GM23338 (cell line): Measurements from ENCODE around the gene SOD1. TPM values are rescaled to one million over a fixed set of nuclear protein-coding genes. Genes with fewer than 3 reads are reported as not detected.
A peak's percentile ranks its signal among the peaks of the same experiment; 100 is the strongest.

Source experiments
- ATAC-seq: fragments of 200-7000 bp; cut with Tn5 transposase; 3 replicates; pipeline ENCODE4 v1.9.1; 2020
- DNase-seq: peaks from one replicate; pipeline ENCODE4 v3.0.0-alpha.2; 2015; ENCODE audit warnings: low spot score
- H2AFZ ChIP-seq: fragments of 200-600 bp; sonication (generic); 2 replicates; pipeline ENCODE4 v1.8.0; 2016; ENCODE audit warnings: antibody characterized with exemption, mild to moderate bottlenecking, moderate library complexity
- H3F3A ChIP-seq: fragments of 200-600 bp; sonication (generic); replicated peaks from 2 replicates; pipeline ENCODE4 v1.8.0; 2017; ENCODE audit warnings: antibody characterized with exemption, mixed run types, low read depth
- H3K27ac ChIP-seq: fragments of 200-600 bp; sonication (generic); 2 replicates; pipeline ENCODE4 v1.6.1; 2016; ENCODE audit warnings: low read depth
- H3K27me3 ChIP-seq: fragments of 200-600 bp; sonication (generic); 2 replicates; pipeline ENCODE4 v1.8.0; 2016; ENCODE audit warnings: mild to moderate bottlenecking, mixed run types, moderate library complexity; ENCODE audit not compliant: insufficient read depth
- H3K36me3 ChIP-seq: fragments of 200-600 bp; sonication (generic); 2 replicates; pipeline ENCODE4 v1.8.0; 2016; ENCODE audit warnings: mild to moderate bottlenecking; ENCODE audit not compliant: insufficient read depth
- H3K4me1 ChIP-seq: fragments of 200-600 bp; sonication (generic); 2 replicates; pipeline ENCODE4 v1.8.0; 2016; ENCODE audit warnings: mild to moderate bottlenecking, moderate library complexity; ENCODE audit not compliant: insufficient read depth
- H3K4me2 ChIP-seq: fragments of 200-600 bp; sonication (generic); 2 replicates; pipeline ENCODE4 v1.7.1; 2017; ENCODE audit warnings: mixed run types
- H3K4me3 ChIP-seq: fragments of 200-600 bp; sonication (generic); 2 replicates; pipeline ENCODE4 v1.6.1; 2016; ENCODE audit warnings: mixed run types
- H3K79me2 ChIP-seq: fragments of 200-600 bp; sonication (generic); replicated peaks from 2 replicates; pipeline ENCODE4 v1.8.0; 2017; ENCODE audit warnings: mild to moderate bottlenecking; ENCODE audit not compliant: insufficient read depth
- H3K9me2 ChIP-seq: fragments of 200-600 bp; sonication (generic); 2 replicates; pipeline ENCODE4 v1.8.0; 2017; ENCODE audit not compliant: insufficient read depth
- H4K20me1 ChIP-seq: fragments of 200-600 bp; sonication (generic); replicated peaks from 2 replicates; pipeline ENCODE4 v1.8.0; 2017; ENCODE audit warnings: mild to moderate bottlenecking; ENCODE audit not compliant: insufficient read depth
- H3K27ac Mint-ChIP-seq: 2 replicates; pipeline ENCODE4 v1.8.0; 2020; ENCODE audit warnings: inconsistent platforms, mild to moderate bottlenecking, moderate library complexity, mixed read lengths
- H3K27me3 Mint-ChIP-seq: 3 replicates; pipeline ENCODE4 v1.8.0; 2022; ENCODE audit warnings: low read depth, mild to moderate bottlenecking, moderate library complexity, mixed read lengths, inconsistent platforms; ENCODE audit not compliant: insufficient read depth, poor library complexity
- H3K36me3 Mint-ChIP-seq: 3 replicates; pipeline ENCODE4 v1.8.0; 2021; ENCODE audit warnings: low read depth, mild to moderate bottlenecking, inconsistent platforms, moderate library complexity, mixed read lengths
- H3K4me1 Mint-ChIP-seq: 3 replicates; pipeline ENCODE4 v1.8.0; 2020; ENCODE audit warnings: mild to moderate bottlenecking, inconsistent platforms, mixed read lengths
- H3K4me3 Mint-ChIP-seq: 3 replicates; pipeline ENCODE4 v1.8.0; 2021; ENCODE audit warnings: moderate library complexity, mild to moderate bottlenecking, inconsistent platforms, mixed read lengths
- H3K9me3 Mint-ChIP-seq: 3 replicates; pipeline ENCODE4 v1.8.0; 2020; ENCODE audit warnings: moderate library complexity, mild to moderate bottlenecking, inconsistent platforms, mixed read lengths
- CREB1 ChIP-seq: fragments of 250-450 bp; sonication (Bioruptor Pico); IDR thresholded peaks from 2 replicates; pipeline ENCODE4 v1.5.0; 2020; ENCODE audit warnings: low read depth, mild to moderate bottlenecking, moderate library complexity
- EZH2 ChIP-seq: fragments of 200-600 bp; sonication (generic); IDR thresholded peaks from one replicate; pipeline ENCODE4 v1.8.0; 2017; ENCODE audit warnings: antibody characterized with exemption, mild to moderate bottlenecking, low read depth; ENCODE audit not compliant: unreplicated experiment
- EZH2phosphoT487 ChIP-seq: fragments of 200-600 bp; sonication (generic); IDR thresholded peaks from one replicate; pipeline ENCODE4 v1.8.1; 2018; ENCODE audit warnings: antibody characterized with exemption; ENCODE audit not compliant: unreplicated experiment
- JUNB ChIP-seq: IDR thresholded peaks from one replicate; pipeline ENCODE4 v1.6.1; 2016; ENCODE audit warnings: antibody characterized with exemption; ENCODE audit not compliant: unreplicated experiment
- NANOG ChIP-seq: IDR thresholded peaks from 2 replicates; pipeline ENCODE4 v1.6.1; 2016; ENCODE audit warnings: antibody characterized with exemption, borderline replicate concordance
- POLR2AphosphoS5 ChIP-seq: IDR thresholded peaks from 2 replicates; pipeline ENCODE4 v1.6.1; 2016; ENCODE audit warnings: antibody characterized with exemption, low read depth
- REST ChIP-seq: IDR thresholded peaks from one replicate; pipeline ENCODE4 v1.6.1; 2018; ENCODE audit warnings: antibody characterized with exemption; ENCODE audit not compliant: unreplicated experiment
- STAT1 ChIP-seq: IDR thresholded peaks from one replicate; pipeline ENCODE4 v1.6.1; 2016; ENCODE audit warnings: antibody characterized with exemption; ENCODE audit not compliant: unreplicated experiment
- ZNF114 ChIP-seq: fragments of 250-450 bp; sonication (Bioruptor Pico); IDR thresholded peaks from 2 replicates; pipeline ENCODE4 v1.5.0; 2020; ENCODE audit warnings: mild to moderate bottlenecking, moderate library complexity
- ZNF331 ChIP-seq: fragments of 250-450 bp; sonication (Bioruptor Pico); IDR thresholded peaks from 2 replicates; pipeline ENCODE4 v1.5.0; 2020; ENCODE audit warnings: low read depth, mild to moderate bottlenecking, moderate library complexity
- polyA plus RNA-seq: library from polyadenylated mRNA; unstranded; fragments of >200 nt; fragmentation: Nextera tagmentation; extraction: Ambion mirVana; gene quantifications from 2 replicates; pipeline ENCODE4 v1.2.1, GENCODE V29; 2016
- total RNA-seq: library from RNA; depleted of rRNA; stranded (reverse); fragments of >200 nt; shearing (Covaris generic); gene quantifications from 2 replicates; pipeline ENCODE4 v1.2.3, GENCODE V29; 2014
- TF ChIP-seq, protein P1 (sequence below), 2 experiments: fragments of 200-600 bp in 1 of 2; sonication (generic) in 1 of 2; conservative IDR thresholded peaks; 2 replicates each; pipeline versions ENCODE4 v1.5.1 to v1.6.1; 2016 to 2017; ENCODE audit warnings: antibody characterized with exemption in 2 of 2, low read depth in 2 of 2, mild to moderate bottlenecking in 2 of 2, moderate library complexity in 1 of 2
- TF ChIP-seq, protein P2 (sequence below): IDR thresholded peaks from 2 replicates; pipeline ENCODE4 v1.6.1; 2016; ENCODE audit warnings: antibody characterized with exemption
- TF ChIP-seq, protein P3 (sequence below): fragments of 250-450 bp; sonication (Bioruptor Pico); IDR thresholded peaks from 2 replicates; pipeline ENCODE4 v1.5.0; 2020; ENCODE audit warnings: mild to moderate bottlenecking, moderate library complexity

The SOD1 gene
- total and polyA plus RNA-seq, 2 experiments from 2014 or later, result 123 to 454 TPM

GRCh38 chr21:31714741-31715365 lies 55.4 kb downstream of the SOD1 start:
- H3K79me2 ChIP-seq, result peaks cover 100% of the 10 kb centered on the region
- no peak overlapping the region for H2AFZ ChIP-seq
- H3K4me1 Mint-ChIP-seq, result peaks cover 68% of the 10 kb centered on the region
- peak; percentile 52 for ATAC-seq
- H3K4me3 ChIP-seq, result no peak overlapping the region
- H3K4me2 ChIP-seq, result peak overlapping the region; percentile 10
- H3K27ac ChIP-seq, result peak overlapping the region; percentile 23
- peak overlapping the region; percentile 72 for H3K27ac Mint-ChIP-seq
- peaks cover 57% of the 10 kb centered on the region for H3K4me1 ChIP-seq
- H3F3A ChIP-seq, result no peaks in the 10 kb centered on the region
- DNase-seq, result peak; percentile 35
- H4K20me1 ChIP-seq, result peaks cover 50% of the 10 kb centered on the region
- no peaks in the 10 kb centered on the region for H3K27me3 ChIP-seq
- H3K27me3 Mint-ChIP-seq, result peaks cover 6% of the 10 kb centered on the region
- H3K4me3 Mint-ChIP-seq, result no peak overlapping the region
- TF ChIP-seq EZH2phosphoT487 (no peak), REST (no peak), EZH2 (no peak), ZNF114 (no peak), JUNB (no peak), ZNF331 (CRISPR knock-in tag) (no peak), STAT1 (no peak), NANOG (no peak), POLR2AphosphoS5 (no peak), CREB1 (CRISPR knock-in tag) (no peak)
- TF ChIP-seq, protein P1, sequence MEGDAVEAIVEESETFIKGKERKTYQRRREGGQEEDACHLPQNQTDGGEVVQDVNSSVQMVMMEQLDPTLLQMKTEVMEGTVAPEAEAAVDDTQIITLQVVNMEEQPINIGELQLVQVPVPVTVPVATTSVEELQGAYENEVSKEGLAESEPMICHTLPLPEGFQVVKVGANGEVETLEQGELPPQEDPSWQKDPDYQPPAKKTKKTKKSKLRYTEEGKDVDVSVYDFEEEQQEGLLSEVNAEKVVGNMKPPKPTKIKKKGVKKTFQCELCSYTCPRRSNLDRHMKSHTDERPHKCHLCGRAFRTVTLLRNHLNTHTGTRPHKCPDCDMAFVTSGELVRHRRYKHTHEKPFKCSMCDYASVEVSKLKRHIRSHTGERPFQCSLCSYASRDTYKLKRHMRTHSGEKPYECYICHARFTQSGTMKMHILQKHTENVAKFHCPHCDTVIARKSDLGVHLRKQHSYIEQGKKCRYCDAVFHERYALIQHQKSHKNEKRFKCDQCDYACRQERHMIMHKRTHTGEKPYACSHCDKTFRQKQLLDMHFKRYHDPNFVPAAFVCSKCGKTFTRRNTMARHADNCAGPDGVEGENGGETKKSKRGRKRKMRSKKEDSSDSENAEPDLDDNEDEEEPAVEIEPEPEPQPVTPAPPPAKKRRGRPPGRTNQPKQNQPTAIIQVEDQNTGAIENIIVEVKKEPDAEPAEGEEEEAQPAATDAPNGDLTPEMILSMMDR (conservative IDR thresholded peaks at IDR 0.05; ENCODE audit: low read depth in 2 of 2), result no peak
- TF ChIP-seq, protein P2, sequence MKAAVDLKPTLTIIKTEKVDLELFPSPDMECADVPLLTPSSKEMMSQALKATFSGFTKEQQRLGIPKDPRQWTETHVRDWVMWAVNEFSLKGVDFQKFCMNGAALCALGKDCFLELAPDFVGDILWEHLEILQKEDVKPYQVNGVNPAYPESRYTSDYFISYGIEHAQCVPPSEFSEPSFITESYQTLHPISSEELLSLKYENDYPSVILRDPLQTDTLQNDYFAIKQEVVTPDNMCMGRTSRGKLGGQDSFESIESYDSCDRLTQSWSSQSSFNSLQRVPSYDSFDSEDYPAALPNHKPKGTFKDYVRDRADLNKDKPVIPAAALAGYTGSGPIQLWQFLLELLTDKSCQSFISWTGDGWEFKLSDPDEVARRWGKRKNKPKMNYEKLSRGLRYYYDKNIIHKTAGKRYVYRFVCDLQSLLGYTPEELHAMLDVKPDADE, result no peak
- TF ChIP-seq, protein P3, sequence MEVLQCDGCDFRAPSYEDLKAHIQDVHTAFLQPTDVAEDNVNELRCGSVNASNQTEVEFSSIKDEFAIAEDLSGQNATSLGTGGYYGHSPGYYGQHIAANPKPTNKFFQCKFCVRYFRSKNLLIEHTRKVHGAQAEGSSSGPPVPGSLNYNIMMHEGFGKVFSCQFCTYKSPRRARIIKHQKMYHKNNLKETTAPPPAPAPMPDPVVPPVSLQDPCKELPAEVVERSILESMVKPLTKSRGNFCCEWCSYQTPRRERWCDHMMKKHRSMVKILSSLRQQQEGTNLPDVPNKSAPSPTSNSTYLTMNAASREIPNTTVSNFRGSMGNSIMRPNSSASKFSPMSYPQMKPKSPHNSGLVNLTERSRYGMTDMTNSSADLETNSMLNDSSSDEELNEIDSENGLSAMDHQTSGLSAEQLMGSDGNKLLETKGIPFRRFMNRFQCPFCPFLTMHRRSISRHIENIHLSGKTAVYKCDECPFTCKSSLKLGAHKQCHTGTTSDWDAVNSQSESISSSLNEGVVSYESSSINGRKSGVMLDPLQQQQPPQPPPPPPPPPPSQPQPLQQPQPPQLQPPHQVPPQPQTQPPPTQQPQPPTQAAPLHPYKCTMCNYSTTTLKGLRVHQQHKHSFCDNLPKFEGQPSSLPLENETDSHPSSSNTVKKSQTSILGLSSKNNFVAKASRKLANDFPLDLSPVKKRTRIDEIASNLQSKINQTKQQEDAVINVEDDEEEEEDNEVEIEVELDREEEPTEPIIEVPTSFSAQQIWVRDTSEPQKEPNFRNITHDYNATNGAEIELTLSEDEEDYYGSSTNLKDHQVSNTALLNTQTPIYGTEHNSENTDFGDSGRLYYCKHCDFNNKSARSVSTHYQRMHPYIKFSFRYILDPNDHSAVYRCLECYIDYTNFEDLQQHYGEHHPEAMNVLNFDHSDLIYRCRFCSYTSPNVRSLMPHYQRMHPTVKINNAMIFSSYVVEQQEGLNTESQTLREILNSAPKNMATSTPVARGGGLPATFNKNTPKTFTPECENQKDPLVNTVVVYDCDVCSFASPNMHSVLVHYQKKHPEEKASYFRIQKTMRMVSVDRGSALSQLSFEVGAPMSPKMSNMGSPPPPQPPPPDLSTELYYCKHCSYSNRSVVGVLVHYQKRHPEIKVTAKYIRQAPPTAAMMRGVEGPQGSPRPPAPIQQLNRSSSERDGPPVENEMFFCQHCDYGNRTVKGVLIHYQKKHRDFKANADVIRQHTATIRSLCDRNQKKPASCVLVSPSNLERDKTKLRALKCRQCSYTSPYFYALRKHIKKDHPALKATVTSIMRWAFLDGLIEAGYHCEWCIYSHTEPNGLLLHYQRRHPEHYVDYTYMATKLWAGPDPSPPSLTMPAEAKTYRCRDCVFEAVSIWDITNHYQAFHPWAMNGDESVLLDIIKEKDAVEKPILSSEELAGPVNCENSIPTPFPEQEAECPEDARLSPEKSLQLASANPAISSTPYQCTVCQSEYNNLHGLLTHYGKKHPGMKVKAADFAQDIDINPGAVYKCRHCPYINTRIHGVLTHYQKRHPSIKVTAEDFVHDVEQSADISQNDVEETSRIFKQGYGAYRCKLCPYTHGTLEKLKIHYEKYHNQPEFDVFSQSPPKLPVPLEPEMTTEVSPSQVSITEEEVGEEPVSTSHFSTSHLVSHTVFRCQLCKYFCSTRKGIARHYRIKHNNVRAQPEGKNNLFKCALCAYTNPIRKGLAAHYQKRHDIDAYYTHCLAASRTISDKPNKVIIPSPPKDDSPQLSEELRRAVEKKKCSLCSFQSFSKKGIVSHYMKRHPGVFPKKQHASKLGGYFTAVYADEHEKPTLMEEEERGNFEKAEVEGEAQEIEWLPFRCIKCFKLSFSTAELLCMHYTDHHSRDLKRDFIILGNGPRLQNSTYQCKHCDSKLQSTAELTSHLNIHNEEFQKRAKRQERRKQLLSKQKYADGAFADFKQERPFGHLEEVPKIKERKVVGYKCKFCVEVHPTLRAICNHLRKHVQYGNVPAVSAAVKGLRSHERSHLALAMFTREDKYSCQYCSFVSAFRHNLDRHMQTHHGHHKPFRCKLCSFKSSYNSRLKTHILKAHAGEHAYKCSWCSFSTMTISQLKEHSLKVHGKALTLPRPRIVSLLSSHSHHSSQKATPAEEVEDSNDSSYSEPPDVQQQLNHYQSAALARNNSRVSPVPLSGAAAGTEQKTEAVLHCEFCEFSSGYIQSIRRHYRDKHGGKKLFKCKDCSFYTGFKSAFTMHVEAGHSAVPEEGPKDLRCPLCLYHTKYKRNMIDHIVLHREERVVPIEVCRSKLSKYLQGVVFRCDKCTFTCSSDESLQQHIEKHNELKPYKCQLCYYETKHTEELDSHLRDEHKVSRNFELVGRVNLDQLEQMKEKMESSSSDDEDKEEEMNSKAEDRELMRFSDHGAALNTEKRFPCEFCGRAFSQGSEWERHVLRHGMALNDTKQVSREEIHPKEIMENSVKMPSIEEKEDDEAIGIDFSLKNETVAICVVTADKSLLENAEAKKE (CRISPR knock-in tag), result no peak
- H3K36me3 ChIP-seq, result no peaks in the 10 kb centered on the region
- no peaks in the 10 kb centered on the region for H3K9me2 ChIP-seq
- H3K9me3 Mint-ChIP-seq, result no peaks in the 10 kb centered on the region; the same call in 2 of the 3 replicates
- no peaks in the 10 kb centered on the region for H3K36me3 Mint-ChIP-seq
